Measurements from ENCODE around the gene SMAD2. TPM values are rescaled to one million over a fixed set of nuclear protein-coding genes. Genes with fewer than 3 reads are reported as not detected.
"Not testable (repeated sequence)": the region's sequence is repeated elsewhere in the genome, so short reads cannot be mapped to it uniquely, and the experiment has no call there.

The SMAD2 gene
- total RNA-seq, 1 experiment from 2014 or later = 25.5 TPM

DNA sequence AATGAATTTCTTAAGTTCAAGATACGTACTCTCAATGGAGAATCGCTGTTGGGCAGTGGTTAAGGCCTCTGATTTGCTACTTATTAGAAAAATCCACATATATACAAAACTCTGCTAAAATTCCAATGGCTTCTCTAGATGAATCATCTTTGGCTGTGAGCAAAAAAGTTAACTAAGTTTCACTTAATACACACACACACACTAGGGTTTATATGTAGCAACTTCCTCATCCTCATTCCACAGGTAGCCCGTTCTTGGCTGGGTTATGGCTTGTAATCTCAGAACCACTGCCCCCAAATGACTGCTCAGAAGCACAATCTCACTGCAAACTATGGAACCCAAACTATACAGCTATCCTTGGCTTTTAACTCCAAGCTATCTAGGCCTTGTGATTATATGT, 99.7 kb downstream of the SMAD2 start:
- ATAC-seq = no peak
- BruUV-seq (replicated peaks) = no TSS peak
- TF ChIP-seq EZH2phosphoT487 (IDR thresholded peaks at IDR 0.05; ENCODE audit: borderline replicate concordance, low read length) (no peak), CTCF (conservative IDR thresholded peaks at IDR 0.05; ENCODE audit: low read depth, low read length) (no peak), EZH2 (IDR thresholded peaks at IDR 0.05; ENCODE audit: low read length, unreplicated experiment) (no peak)
- Histone ChIP-seq H3K9me2 (replicated peaks; ENCODE audit: low read length) (no peaks in the 10 kb centered on the region), H2AFZ (ENCODE audit: low read length) (no peak overlapping the region), H3K9me3 (ENCODE audit: low read length) (no peaks in the 10 kb centered on the region), H3K9ac (ENCODE audit: low read length) (no peak overlapping the region), H3F3A (ENCODE audit: low read length, unreplicated experiment) (no peaks in the 10 kb centered on the region), H3K4me3 (ENCODE audit: low read length) (no peak overlapping the region), H3K36me3 (ENCODE audit: low read depth, low read length) (no peaks in the 10 kb centered on the region), H3K4me2 (ENCODE audit: low read length) (no peak overlapping the region), H4K20me1 (ENCODE audit: low read length) (no peaks in the 10 kb centered on the region), H3K79me2 (ENCODE audit: low read length) (no peaks in the 10 kb centered on the region), H3K4me1 (ENCODE audit: insufficient read depth, low read length) (no peaks in the 10 kb centered on the region), H3K27me3 (ENCODE audit: low read length) (no peaks in the 10 kb centered on the region), H3K27ac (ENCODE audit: low read length) (no peak overlapping the region)
- intact Hi-C loops (cut with micrococcal nuclease) = no loop called here
- ChIA-PET POLR2A (ENCODE audit: unreplicated experiment) (no interaction called here), CTCF (no interaction called here)
- DNase-seq = no peak

DNA sequence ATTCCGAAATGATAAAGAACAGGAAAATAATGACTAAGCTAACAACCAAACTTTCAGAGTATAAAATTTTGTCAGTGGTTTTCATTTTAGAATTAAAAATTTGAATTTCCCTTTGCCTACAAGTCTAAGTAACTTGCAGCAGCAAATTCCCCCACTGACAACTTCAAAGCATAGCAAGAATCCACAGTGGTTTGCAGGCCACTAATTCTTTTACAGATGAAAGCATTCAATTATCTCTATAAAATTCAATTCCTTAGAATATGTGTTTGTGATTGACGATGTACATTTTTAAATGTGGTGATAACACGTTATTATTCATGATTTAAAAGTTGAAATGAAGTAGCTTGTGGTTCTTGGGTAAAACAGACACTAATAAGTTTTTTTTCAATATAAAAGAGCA, 100.6 kb downstream of the SMAD2 start:
- intact Hi-C loops (cut with micrococcal nuclease) = no loop called here

DNA sequence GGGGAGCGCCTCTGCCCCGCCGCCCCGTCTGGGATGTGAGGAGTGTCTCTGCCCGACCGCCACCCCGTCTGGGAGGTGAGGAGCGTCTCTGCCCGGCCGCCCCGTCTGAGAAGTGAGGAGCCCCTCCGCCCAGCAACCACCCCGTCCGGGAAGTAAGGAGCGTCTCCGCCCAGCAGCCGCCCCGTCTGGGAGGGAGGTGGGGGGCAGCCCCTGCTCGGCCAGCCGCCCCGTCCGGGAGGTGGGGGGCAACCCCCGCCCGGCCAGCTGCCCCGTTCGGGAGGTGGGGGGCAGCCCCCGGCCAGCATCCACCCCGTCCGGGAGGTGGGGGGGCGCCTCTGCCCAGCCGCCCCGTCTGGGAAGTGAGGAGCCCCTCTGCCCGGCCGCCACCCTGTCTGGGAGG, 102.4 kb downstream of the SMAD2 start:
- H3K4me3 ChIP-seq (ENCODE audit: low read length); H3K9ac ChIP-seq (ENCODE audit: low read length); H3K79me2 ChIP-seq (ENCODE audit: low read length); H3F3A ChIP-seq (ENCODE audit: low read length, unreplicated experiment); H3K4me1 ChIP-seq (ENCODE audit: insufficient read depth, low read length); H3K9me2 ChIP-seq (replicated peaks; ENCODE audit: low read length); intact Hi-C loops (cut with micrococcal nuclease); POLR2A ChIA-PET (ENCODE audit: unreplicated experiment); H3K9me3 ChIP-seq (ENCODE audit: low read length); H2AFZ ChIP-seq (ENCODE audit: low read length); CTCF ChIA-PET; ATAC-seq; H4K20me1 ChIP-seq (ENCODE audit: low read length); H3K27me3 ChIP-seq (ENCODE audit: low read length); DNase-seq; BruUV-seq (replicated peaks); H3K4me2 ChIP-seq (ENCODE audit: low read length); H3K36me3 ChIP-seq (ENCODE audit: low read depth, low read length); H3K27ac ChIP-seq (ENCODE audit: low read length): not testable (repeated sequence)

More for the DNA sequence above, 100.6 kb downstream of the SMAD2 start:
- Histone ChIP-seq H2AFZ (ENCODE audit: low read length) (no peak overlapping the region), H3K4me1 (ENCODE audit: insufficient read depth, low read length) (no peaks in the 10 kb centered on the region), H3K27me3 (ENCODE audit: low read length) (no peaks in the 10 kb centered on the region), H3K36me3 (ENCODE audit: low read depth, low read length) (no peaks in the 10 kb centered on the region), H3K79me2 (ENCODE audit: low read length) (no peaks in the 10 kb centered on the region), H3K4me3 (ENCODE audit: low read length) (no peak overlapping the region), H3K9ac (ENCODE audit: low read length) (no peak overlapping the region), H3K9me2 (replicated peaks; ENCODE audit: low read length) (no peaks in the 10 kb centered on the region), H3K9me3 (ENCODE audit: low read length) (no peaks in the 10 kb centered on the region), H3F3A (ENCODE audit: low read length, unreplicated experiment) (no peaks in the 10 kb centered on the region), H3K27ac (ENCODE audit: low read length) (no peak overlapping the region), H4K20me1 (ENCODE audit: low read length) (no peaks in the 10 kb centered on the region), H3K4me2 (ENCODE audit: low read length) (no peak overlapping the region)
- POLR2A ChIA-PET (ENCODE audit: unreplicated experiment) = no interaction called here
- CTCF ChIA-PET = no interaction called here
- ATAC-seq (no peak), DNase-seq (no peak)
- no TSS peak for BruUV-seq (replicated peaks)
- TF ChIP-seq EZH2 (IDR thresholded peaks at IDR 0.05; ENCODE audit: low read length, unreplicated experiment) = no peak
- no peak for TF ChIP-seq EZH2phosphoT487 (IDR thresholded peaks at IDR 0.05; ENCODE audit: borderline replicate concordance, low read length)
- TF ChIP-seq CTCF (conservative IDR thresholded peaks at IDR 0.05; ENCODE audit: low read depth, low read length) = no peak
